LoVo (cell line): ENCODE data around the gene NXF2B.
A peak's percentile ranks its signal among the peaks of the same experiment; 100 is the strongest.
"Not testable (repeated sequence)": the region's sequence is repeated elsewhere in the genome, so short reads cannot be mapped to it uniquely, and the experiment has no call there.

Experiments used
- DNase-seq: peaks from one replicate; pipeline ENCODE4 v3.0.0-alpha.2; 2016; ENCODE audit warnings: low spot score

NXF2B gene

GRCh38 chrX:102439908-102440307 is at the start of gene NXF2B:
Gene NXF2B (minus strand): TSS chrX:102440008. CDS start chrX:102380036, 59,972 bp downstream.
- DNase-seq, result not testable (repeated sequence)

- DNase-seq, result not testable (repeated sequence)
These were observed 39.0 kb upstream of the NXF2B start for GRCh38 chrX:102478765-102479164.

GRCh38 chrX:102471762-102472220 is 32.0 kb upstream of the NXF2B start, which contains the start of gene TCP11X2:
Gene TCP11X2 (minus strand): TSS chrX:102471812.
- DNase-seq, result not testable (repeated sequence)

GRCh38 chrX:102470215-102470614 is 30.4 kb upstream of the NXF2B start:
- not testable (repeated sequence) for DNase-seq

GRCh38 chrX:102458615-102459014 is 18.8 kb upstream of the NXF2B start:
- DNase-seq, result not testable (repeated sequence)

GRCh38 chrX:102414493-102414892 is 25.3 kb downstream of the NXF2B start:
- not testable (repeated sequence) for DNase-seq

GRCh38 chrX:102345916-102346315 is 93.9 kb downstream of the NXF2B start:
- DNase-seq, result peak; percentile 20

- DNase-seq, result no peak
These were observed 97.9 kb downstream of the NXF2B start for GRCh38 chrX:102341867-102342266.

- DNase-seq, result no peak
These were observed 100.2 kb downstream of the NXF2B start for GRCh38 chrX:102339312-102340298.

GRCh38 chrX:102338162-102338561 is 101.6 kb downstream of the NXF2B start:
- DNase-seq, result no peak
